Activated CD4-positive, alpha-beta T cell treated with anti-CD3 and anti-CD28 coated beads, Interleukin-2, amount 50 U/mL, for 16 hours (primary cell): ENCODE data around the gene C9orf72.
"Not testable (repeated sequence)": the region's sequence is repeated elsewhere in the genome, so short reads cannot be mapped to it uniquely, and the experiment has no call there.

Experiments used
- DNase-seq: peaks from one replicate; pipeline ENCODE4 v3.0.0-alpha.2; 2020

The C9orf72 gene

GRCh38 chr9:27510780-27511179 is 62.5 kb downstream of the C9orf72 start:
- no peak for DNase-seq

- DNase-seq = no peak
Measured at GRCh38 chr9:27506981-27507380, 66.3 kb downstream of the C9orf72 start.

- peak; percentile 24 for DNase-seq
Measured at GRCh38 chr9:27505744-27506161, 67.5 kb downstream of the C9orf72 start.

- peak; percentile 30 for DNase-seq
Measured at GRCh38 chr9:27504259-27504658, 69.0 kb downstream of the C9orf72 start.

- no peak for DNase-seq
Measured at GRCh38 chr9:27503623-27504022, 69.7 kb downstream of the C9orf72 start.

- DNase-seq = not testable (repeated sequence)
Measured at GRCh38 chr9:27500902-27501301, 72.4 kb downstream of the C9orf72 start.

GRCh38 chr9:27499451-27499850 is 73.8 kb downstream of the C9orf72 start:
- DNase-seq = peak; percentile 76

GRCh38 chr9:27497883-27498417 is 75.3 kb downstream of the C9orf72 start:
- no peak for DNase-seq
